ENCODE results near the gene ZNF491.
"Not testable (repeated sequence)": the region's sequence is repeated elsewhere in the genome, so short reads cannot be mapped to it uniquely, and the experiment has no call there.

ZNF491 gene

GRCh38 chr19:11821474-11822109 is 23.3 kb downstream of the ZNF491 start:
- no peak for TF ChIP-seq CTCF (IDR thresholded peaks at IDR 0.05; ENCODE audit: low read depth, low read length)
- no peak overlapping the region for H3K4me3 ChIP-seq (replicated peaks in 1 of 2; ENCODE audit: low read depth in 2 of 2, low read length in 2 of 2)
- DNase-seq (ENCODE audit: low read depth in 2 of 2) = peak; percentile 44 to 77

GRCh38 chr19:11828957-11829876 is 30.9 kb downstream of the ZNF491 start:
- DNase-seq (ENCODE audit: low read depth in 2 of 2); H3K4me3 ChIP-seq (replicated peaks in 1 of 2; ENCODE audit: low read depth in 2 of 2, low read length in 2 of 2): not testable (repeated sequence)

- H3K4me3 ChIP-seq (replicated peaks in 1 of 2; ENCODE audit: low read depth in 2 of 2, low read length in 2 of 2) = no peak overlapping the region
- DNase-seq (ENCODE audit: low read depth in 2 of 2) = no peak
- no peak for TF ChIP-seq CTCF (IDR thresholded peaks at IDR 0.05; ENCODE audit: low read depth, low read length)
These were observed 34.1 kb downstream of the ZNF491 start for GRCh38 chr19:11832253-11832912.

GRCh38 chr19:11833541-11833940 is 35.2 kb downstream of the ZNF491 start:
- no peak for DNase-seq (ENCODE audit: low read depth in 2 of 2)
- TF ChIP-seq CTCF (IDR thresholded peaks at IDR 0.05; ENCODE audit: low read depth, low read length) = no peak
- no peak overlapping the region for H3K4me3 ChIP-seq (replicated peaks in 1 of 2; ENCODE audit: low read depth in 2 of 2, low read length in 2 of 2)

- not testable (repeated sequence) for H3K4me3 ChIP-seq (replicated peaks in 1 of 2; ENCODE audit: low read depth in 2 of 2, low read length in 2 of 2); DNase-seq (ENCODE audit: low read depth in 2 of 2)
These were observed 37.3 kb downstream of the ZNF491 start for GRCh38 chr19:11835626-11836066.

- no peak for TF ChIP-seq CTCF (IDR thresholded peaks at IDR 0.05; ENCODE audit: low read depth, low read length)
- no peak overlapping the region for H3K4me3 ChIP-seq (replicated peaks in 1 of 2; ENCODE audit: low read depth in 2 of 2, low read length in 2 of 2)
- no peak for DNase-seq (ENCODE audit: low read depth in 2 of 2)
These were observed 45.4 kb downstream of the ZNF491 start for GRCh38 chr19:11843722-11844121.

GRCh38 chr19:11847615-11848014 is 49.3 kb downstream of the ZNF491 start:
- DNase-seq (ENCODE audit: low read depth in 2 of 2); H3K4me3 ChIP-seq (replicated peaks in 1 of 2; ENCODE audit: low read depth in 2 of 2, low read length in 2 of 2): not testable (repeated sequence)

GRCh38 chr19:11848200-11848593 is 49.9 kb downstream of the ZNF491 start:
- no peak for TF ChIP-seq CTCF (IDR thresholded peaks at IDR 0.05; ENCODE audit: low read depth, low read length)
- DNase-seq (ENCODE audit: low read depth in 2 of 2) = no peak
- H3K4me3 ChIP-seq (replicated peaks in 1 of 2; ENCODE audit: low read depth in 2 of 2, low read length in 2 of 2) = peak overlapping the region; percentile 57 to 59
